HG02870 (cell line): Measurements from ENCODE around the gene CXCL3.
A peak's percentile ranks its signal among the peaks of the same experiment; 100 is the strongest.
"Not testable (repeated sequence)": the region's sequence is repeated elsewhere in the genome, so short reads cannot be mapped to it uniquely, and the experiment has no call there.

Experiments
- ATAC-seq: cut with Tn5 transposase; IDR thresholded peaks from one replicate; pipeline ENCODE4 v1.9.1; 2021; ENCODE audit warnings: mild to moderate bottlenecking, moderate library complexity; ENCODE audit not compliant: unreplicated experiment

The CXCL3 gene

DNA sequence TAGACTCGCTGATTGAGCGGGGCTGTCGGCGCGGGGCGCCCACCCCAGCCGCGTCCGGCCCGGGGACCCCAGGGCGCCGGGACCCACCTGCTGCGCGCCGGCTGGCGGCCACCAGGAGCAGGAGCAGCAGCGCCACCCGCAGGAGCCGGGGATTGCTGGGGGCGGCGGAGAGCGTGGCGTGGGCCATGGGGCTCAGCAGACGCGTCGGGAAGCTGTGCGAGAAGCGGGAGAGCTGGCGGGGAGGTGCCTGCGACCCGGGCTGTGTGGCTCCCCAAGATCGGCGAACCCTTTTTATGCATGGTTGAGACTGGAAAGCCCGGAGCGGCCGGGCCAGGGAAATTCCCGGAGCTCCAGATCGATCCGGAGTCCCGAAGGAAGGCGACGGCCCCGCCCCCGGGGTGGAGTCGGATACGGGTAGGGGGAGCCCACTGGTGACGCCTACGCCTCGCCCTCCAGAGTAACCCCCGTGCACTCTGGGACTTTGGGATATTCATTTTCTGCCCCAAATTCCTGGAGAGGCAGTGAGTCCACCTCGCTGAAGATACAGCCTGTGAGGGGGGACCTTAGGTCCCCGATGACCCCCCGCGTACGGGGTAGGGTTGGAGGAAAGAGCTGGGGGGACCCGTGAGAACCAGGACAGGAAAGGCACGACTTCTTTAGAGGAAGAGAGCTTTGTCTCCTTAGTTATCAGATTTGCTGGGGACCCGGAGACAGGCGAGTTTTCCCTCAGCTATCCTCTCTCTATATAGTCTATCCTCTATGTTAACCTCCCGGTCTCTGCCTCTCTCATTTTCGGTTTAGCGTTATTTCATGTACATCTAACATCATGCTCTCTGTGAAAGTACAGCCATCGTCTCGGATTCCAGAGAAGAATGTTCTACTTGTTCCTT lies at the start of gene CXCL3:
TSS of gene CXCL3 (minus strand) at position 265 of the 890 bp plus-strand sequence. CDS start at position 187, 78 bp downstream.
- peak; percentile 45 for ATAC-seq

DNA sequence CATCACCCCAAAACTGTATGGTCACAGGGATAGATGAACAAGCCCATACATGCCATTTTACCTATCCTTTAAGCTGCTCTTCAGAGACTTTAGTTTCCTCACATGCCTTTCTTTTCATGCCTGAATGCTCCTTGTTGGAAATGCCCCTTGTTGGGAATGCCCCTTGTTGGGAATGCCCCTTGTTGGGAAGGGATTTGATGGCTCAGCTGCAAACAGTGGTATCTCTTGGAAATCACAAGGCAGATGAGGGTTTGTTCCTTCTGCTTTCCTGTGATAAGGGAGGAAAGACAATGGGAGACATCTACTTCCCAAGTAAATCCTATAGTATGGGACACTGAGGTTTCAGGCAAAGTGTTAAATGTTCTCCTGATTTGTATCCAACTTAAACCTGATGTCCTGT lies 49.0 kb upstream of the CXCL3 start:
- ATAC-seq: no peak

DNA sequence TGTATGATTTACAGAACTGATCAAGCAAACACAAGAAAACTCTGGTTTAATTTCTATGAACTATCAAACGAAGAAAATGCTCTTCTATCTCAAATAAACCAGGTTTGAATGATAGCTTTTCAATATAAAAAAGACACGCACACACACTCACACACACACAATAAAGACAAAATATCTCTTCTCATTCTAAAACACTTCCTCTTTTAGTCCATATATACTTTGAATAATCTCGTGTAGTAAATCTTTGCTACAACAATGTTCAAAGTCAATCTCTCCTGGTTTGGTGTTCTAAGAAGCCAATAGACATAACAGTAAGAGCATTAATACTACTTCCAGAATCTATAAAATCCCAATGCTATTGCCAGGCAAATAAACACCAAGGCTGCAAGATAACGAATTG lies 47.2 kb upstream of the CXCL3 start:
- ATAC-seq: no peak

DNA sequence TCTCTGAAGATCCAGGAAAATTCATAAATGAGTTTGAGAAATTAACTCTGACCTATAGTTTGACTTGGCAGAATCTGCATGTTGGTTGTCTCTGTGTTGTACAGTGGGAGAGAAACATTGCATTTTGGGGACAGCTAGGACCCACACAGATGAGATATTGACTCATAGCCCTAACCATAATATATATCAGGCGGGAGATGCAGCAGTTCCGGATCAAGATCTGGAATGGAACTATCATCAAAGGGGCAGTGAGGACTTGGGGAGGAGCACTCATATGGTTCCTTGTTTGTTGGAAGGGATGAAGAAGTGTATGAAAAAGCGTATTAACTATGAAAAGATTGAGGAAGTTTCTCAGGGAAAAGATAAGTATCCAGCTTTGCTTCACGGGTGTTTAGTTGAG lies 46.5 kb upstream of the CXCL3 start:
- no peak for ATAC-seq

DNA sequence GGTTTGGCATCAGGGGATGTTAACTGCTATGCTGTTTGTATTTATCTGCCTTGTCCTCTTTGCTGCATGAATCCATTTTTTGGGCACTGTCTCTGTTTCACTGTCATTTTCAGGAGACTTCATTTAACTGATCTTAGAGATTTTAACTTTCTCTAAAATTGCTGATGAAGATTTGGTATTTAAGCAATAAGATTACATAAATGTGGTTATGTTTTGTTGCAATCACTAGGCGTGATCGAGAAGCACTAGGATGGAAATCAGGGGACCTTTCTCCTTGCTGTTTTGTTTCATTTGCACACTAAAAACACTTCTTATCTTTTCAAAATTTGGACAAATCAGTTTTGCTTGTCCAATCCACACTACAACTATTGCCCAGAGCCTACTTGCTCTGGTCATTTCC lies 45.1 kb upstream of the CXCL3 start:
- no peak for ATAC-seq

DNA sequence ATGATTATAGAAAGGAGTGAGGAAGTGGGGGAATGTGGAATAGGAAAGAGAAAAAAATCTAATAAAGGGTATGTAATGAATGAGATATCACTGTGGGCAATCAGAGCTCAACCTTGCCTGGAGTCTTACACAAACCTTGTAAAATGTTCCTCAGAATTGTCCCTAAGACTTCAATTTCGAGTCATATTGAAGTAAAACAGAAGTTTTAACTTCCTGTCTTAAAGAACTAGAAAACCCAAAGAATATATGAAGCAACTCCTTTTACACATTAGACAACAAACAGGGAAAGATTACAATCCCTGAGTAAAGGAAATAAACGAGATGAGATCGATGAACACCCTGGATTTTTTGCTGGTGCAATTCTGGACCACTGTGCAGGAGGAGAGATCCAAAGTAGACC lies 42.5 kb upstream of the CXCL3 start:
- ATAC-seq: no peak

DNA sequence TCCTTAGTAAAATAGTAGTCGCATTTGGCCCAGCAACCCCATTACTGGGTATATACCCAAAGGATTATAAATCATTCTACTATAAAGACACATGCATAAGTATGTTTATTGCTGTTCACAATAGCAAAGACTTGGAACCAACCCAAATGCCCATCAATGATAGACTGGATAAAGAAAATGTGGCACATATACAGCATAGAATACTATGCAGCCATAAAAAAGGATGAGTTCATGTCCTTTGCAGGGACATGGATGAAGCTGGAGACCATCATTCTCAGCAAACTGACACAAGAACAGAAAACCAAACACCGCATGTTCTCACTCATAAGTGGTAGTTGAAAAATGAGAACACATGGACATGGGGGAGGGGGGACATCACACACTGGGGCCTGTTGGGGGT lies 41.9 kb upstream of the CXCL3 start:
- ATAC-seq: not testable (repeated sequence)

DNA sequence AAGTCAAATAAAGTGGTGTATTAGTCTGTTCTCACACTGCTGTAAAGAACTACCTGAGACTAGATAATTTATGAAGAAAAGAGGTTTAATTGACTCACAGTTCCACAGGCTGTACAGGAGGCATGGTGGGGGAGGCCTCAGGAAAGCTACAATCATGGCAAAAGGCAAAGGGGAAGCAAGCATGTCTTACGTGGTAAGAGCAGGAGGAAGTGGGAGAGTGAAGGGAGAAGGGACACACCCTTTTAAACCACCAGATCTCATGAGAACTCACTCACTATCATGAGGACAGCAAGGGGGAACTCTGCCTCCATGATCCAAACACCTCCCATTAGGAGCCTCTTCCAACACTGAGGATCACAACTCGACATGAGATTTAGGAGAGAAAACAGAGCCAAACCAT lies 40.5 kb upstream of the CXCL3 start:
- ATAC-seq: not testable (repeated sequence)

DNA sequence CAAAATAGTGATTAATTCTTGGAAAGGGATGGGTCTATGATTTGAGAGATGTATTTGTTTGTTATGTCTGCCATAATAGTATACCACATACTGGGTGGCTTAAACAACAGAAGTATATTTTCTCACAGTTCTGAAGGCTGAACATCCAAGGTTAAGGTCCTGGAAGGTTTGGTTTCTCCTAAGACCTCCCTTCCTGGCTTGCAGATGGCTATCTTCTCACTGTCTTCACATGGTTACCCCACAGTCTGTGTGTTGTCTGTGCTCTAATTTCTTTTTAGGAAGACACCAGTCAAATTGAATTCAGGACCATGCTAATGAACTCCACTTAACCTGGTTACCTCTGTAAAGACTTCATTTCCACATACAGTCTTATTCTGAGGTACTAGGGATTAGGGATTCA lies 34.9 kb upstream of the CXCL3 start:
- ATAC-seq: no peak

DNA sequence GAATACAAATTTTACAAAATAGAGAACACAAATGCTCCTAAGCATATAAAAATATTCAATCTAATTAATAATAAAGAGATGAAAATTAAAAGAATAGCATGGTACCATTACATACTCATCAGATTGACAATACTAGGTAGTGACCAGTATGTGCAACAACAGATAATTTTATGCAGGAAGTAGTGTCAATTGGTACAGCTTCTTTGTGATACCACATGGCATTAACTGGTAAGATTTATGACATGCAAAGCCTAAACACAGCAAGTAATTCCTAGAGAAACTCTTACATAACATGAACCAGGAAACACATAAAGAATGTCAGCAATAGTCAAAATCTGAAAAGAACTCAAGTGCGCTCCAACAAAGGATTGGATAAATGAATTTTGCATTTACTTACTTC lies 34.2 kb upstream of the CXCL3 start:
- ATAC-seq: no peak

DNA sequence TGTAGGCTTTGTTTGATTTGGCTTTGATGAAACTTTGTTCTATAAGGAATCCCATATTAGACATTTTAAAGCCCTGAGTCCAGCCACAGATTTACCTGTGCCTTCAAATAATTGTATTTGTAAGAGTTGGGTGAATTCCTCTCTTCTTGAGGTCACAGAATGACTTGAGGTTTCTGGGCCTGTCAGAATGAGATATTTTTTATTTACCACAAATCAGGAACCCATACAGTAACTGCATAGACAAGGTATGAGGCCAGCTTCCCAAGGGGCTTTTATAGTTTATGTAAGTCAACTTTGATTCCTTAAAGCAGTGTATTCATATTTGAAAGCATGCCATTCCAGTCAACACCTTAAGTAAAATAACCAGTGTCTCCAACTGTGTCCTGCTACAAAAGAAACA lies 29.1 kb upstream of the CXCL3 start:
- ATAC-seq: no peak

DNA sequence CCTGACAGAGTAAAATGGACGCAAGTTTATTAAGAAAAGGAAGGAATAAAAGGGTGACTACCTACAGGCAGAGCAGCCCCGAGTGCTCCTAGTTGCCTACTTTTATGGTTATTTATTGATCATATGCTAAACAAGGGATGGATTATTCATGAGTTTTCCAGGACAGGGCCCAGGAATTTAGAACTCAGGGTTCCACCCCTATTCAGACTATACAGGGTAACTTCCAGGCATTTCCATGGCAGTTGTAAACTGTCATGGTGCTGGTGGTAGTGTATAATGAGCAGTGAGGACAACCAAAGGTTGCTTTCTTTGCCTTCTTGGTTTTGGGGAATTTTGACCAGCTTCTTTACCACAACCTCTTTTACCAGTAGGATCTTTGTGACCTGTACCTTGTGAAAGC lies 27.7 kb upstream of the CXCL3 start:
- ATAC-seq: no peak

DNA sequence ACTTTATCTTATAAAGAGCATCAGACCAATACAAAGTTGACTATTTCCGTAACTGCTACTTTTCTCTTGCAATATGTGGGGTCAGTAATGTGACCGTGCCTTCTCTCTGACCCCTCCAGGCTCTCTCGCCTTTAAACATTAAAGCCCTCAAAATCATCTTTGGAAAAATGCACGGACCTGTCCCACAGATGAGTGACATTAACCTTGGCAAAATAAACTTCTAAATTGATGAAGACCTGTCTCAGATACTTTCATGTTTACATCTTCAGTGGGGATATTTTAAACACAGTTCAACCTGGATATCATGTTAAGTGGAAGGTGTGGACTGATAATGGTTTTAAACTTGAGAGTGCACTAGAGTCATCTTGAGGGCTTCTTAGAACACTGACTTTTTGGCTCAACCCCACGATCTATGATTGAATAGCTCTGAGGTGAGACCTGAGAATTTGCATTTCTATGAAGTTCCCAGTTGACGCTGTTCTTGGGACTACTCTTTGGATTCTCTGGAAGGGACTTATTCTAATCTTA lies 26.7 kb upstream of the CXCL3 start:
- no peak for ATAC-seq

DNA sequence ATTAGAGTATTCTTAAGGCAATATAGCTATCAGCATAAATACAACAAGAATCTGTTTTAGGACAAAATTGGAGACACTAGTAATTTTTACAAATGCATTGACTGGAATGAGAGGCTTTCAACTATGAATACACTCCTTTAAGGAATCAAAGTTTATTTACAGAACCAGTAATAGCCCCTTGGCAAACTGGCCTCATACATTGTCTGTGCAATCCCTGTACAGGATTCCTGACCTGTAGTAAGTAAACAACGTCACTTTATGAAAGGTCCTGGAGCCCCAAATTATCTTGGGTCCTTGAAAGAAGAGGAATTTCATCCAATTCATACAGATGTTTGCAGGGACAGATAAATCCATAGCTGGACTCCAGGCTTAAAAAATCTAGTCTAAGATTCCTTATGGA lies 25.4 kb upstream of the CXCL3 start:
- no peak for ATAC-seq

DNA sequence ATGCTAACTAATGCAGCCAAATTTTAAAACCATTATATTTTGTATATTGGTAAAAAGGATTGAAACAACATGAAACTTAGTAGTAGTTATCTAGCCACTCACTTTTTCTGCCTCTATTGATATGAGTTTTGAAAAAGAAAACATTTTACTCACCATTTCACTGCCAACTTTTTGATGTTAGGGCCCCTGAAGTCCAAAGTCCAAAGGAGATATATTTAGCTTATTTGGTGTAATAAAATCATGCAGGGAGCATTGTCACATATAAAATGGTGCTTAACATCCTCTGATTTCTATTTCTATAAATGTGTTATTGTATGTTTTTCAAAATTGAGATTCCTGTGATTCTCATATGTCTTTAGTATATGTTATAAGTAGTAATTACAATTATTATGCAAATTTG lies 24.5 kb upstream of the CXCL3 start:
- no peak for ATAC-seq

DNA sequence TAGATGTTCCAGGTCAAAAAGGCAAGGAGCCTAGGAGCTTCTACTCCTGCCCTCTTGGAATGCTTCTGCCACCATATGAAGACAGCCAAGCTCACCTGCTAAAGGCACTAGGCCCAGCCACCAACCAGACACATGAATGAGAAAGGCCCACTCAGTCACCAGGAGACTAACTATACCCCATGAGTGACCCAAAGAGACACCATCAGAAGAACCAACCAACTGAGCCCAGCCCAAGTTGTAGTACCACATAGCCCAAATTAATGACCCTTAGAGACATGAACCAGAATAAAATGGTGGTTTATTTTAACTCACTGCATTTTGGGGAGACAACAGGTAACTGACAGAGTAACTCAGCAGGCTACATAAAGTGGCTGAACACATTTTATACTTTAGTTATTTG lies 22.9 kb upstream of the CXCL3 start:
- no peak for ATAC-seq

DNA sequence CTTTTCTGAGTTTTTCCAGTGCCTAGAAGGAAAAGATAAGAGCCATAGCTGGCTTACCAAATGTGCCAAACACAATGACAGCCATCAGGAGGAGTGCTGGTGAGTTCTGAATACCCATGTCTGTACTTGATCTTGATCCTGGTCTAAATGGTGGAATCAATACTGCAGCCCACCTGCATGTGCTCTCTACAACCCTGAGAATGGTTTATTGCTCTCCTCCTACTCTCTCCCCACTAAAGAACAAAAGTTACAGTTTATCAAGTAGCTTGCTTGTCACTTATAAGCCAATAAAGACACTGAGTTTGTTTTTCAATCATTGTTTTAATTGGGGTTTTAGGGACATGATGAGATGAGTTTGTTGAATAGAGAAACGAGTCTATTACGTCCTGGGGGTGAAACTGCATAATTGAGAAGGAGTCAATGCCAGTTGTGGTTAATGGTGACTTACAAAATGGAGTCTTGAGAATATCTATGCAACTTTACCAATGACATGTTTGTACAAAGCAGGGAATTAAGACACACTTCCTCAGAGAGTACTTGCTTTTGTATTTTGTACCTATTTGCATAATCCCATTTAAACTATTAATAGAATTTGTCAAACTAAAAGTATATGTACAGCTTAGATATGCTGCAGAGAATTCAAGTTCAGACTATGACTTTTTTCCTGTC lies 20.8 kb upstream of the CXCL3 start:
- no peak for ATAC-seq

DNA sequence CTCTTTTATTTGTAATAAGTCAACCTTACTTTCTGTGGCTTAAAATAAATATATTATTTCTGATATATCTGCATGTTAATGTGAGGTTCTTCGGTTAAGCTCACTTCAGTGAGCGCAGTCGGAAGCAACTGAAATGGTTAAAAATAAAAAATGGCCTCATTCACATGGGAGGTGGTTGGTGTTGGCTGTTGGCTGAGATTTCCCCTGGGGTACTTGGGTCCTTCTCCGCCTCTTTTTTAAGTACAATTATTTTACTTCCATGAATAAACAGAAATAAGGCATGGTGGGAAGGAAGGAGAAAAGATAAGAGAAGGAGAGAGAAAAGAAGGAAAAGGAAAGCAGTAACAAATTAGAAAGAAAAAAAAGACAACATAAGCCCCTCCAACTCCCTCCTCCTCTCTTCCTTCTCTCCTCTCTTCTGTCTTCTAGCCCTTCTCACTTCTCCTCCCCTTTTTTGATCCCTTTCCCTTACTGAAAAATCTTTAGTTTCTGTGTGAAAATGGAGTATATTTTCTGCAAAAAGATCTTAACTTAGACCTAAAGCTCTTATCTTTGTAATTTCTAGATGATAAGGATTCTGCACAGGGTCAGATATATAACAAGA lies 19.7 kb upstream of the CXCL3 start:
- ATAC-seq: no peak

DNA sequence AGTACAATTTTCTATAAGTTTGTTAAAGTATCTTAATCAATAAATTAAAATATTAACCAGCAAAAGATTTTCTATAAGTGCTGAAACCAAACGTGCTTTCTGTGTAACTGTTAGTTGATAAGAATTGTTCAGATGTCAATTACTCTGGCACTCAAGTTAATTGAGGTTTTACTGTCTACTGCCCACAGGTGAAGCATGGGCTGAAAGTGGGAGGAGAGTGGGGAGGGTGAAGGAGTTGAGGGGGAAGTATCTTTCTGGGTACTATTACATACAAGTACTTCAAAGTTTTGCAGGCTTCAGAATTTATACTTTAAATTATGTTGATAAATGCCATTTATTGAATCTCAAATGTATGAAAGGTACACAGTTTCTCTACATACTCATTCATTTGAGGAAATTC lies 19.1 kb upstream of the CXCL3 start:
- no peak for ATAC-seq

DNA sequence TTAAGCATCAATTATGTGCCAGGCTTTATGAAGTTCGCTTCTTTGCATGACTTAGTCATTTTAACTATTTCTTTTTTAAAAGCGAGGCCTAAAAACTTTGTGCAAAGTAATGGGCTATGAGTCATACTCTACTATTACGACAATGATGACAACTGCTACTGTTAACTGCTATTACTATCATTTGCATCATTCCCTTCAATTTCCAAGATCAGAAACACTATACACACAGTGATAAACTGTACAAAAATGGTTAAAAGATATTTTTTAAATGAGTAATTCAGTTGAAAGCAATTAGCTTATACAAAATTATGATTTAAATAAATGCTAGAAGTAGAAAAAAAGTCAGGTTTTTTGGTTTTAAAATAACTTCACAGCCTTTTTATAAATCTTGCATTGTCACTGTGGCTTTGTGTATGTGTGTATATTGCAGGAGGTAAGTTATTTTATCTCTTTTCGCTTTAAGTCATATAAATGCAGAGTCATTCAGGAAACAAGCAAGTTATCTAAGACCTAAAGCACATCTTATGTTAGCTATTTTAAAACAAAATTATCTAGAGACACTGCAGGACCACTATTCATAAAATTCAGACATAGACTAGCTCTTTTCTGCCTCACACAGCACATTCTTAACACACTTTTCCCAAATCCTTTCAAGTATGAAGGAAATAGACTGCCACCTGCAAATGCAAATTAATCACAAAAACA lies 18.5 kb upstream of the CXCL3 start:
- no peak for ATAC-seq
